Superior temporal gyrus (tissue), 1 donor: ENCODE results near the gene NDUFA7.
"Not testable (repeated sequence)": the region's sequence is repeated elsewhere in the genome, so short reads cannot be mapped to it uniquely, and the experiment has no call there.

Experiments
- DNase-seq: peaks from one replicate; pipeline ENCODE4 v3.0.0-alpha.2; 2016; ENCODE audit errors: extremely low spot score

The NDUFA7 gene

GRCh38 chr19:8342316-8342683 lies 21.1 kb upstream of the NDUFA7 start:
- no peak for DNase-seq

- DNase-seq: not testable (repeated sequence)
Observed at GRCh38 chr19:8341504-8341903, 20.3 kb upstream of the NDUFA7 start.

- DNase-seq: no peak
Observed at GRCh38 chr19:8340341-8341096, 19.3 kb upstream of the NDUFA7 start.

- no peak for DNase-seq
Observed at GRCh38 chr19:8338835-8339234, 17.7 kb upstream of the NDUFA7 start.

- DNase-seq: no peak
Observed at GRCh38 chr19:8337728-8338127, 16.6 kb upstream of the NDUFA7 start.

- no peak for DNase-seq
Observed at GRCh38 chr19:8336660-8337059, 15.5 kb upstream of the NDUFA7 start.

GRCh38 chr19:8336072-8336569 lies 14.9 kb upstream of the NDUFA7 start:
- no peak for DNase-seq

GRCh38 chr19:8335343-8336071 lies 14.3 kb upstream of the NDUFA7 start:
- DNase-seq: no peak

GRCh38 chr19:8334458-8335342 lies 13.5 kb upstream of the NDUFA7 start:
- no peak for DNase-seq

- DNase-seq: no peak
Observed at GRCh38 chr19:8333767-8334457, 12.7 kb upstream of the NDUFA7 start.

- no peak for DNase-seq
Observed at GRCh38 chr19:8332976-8333766, 12.0 kb upstream of the NDUFA7 start.

GRCh38 chr19:8331263-8331845 lies 10.2 kb upstream of the NDUFA7 start:
- no peak for DNase-seq

GRCh38 chr19:8329996-8330395 lies 8.8 kb upstream of the NDUFA7 start:
- no peak for DNase-seq

- no peak for DNase-seq
Observed at GRCh38 chr19:8325454-8325853, 4.3 kb upstream of the NDUFA7 start.

GRCh38 chr19:8324186-8325050 lies 3.2 kb upstream of the NDUFA7 start:
- DNase-seq: no peak

GRCh38 chr19:8323781-8324185 lies 2.6 kb upstream of the NDUFA7 start:
- no peak for DNase-seq

GRCh38 chr19:8322638-8322997 lies 1.4 kb upstream of the NDUFA7 start:
- DNase-seq: no peak

- DNase-seq: no peak
Observed at GRCh38 chr19:8321986-8322637, 937 bp upstream of the NDUFA7 start.

- no peak for DNase-seq
Observed at GRCh38 chr19:8320564-8321066, 560 bp downstream of the NDUFA7 start.
